Colonic mucosa (tissue), 4 donors: ENCODE results near the gene ADAMTS2. TPM values are rescaled to one million over a fixed set of nuclear protein-coding genes. Genes with fewer than 3 reads are reported as not detected.

Experiments
- DNase-seq: peaks from one replicate; pipeline ENCODE4 v3.0.0-alpha.2; 2020
- H3K27ac ChIP-seq: fragments of 200-600 bp; one replicate; pipeline ENCODE4 v1.8.0; 2021
- H3K27me3 ChIP-seq: fragments of 200-600 bp; one replicate; pipeline ENCODE4 v1.8.0; 2021
- H3K36me3 ChIP-seq: fragments of 200-600 bp; one replicate; pipeline ENCODE4 v1.8.0; 2021
- H3K4me1 ChIP-seq: fragments of 200-600 bp; one replicate; pipeline ENCODE4 v1.8.0; 2021; ENCODE audit warnings: mild to moderate bottlenecking
- H3K4me3 ChIP-seq: fragments of 200-600 bp; one replicate; pipeline ENCODE4 v1.8.0; 2021
- H3K9ac ChIP-seq, 2 donors: one replicate each; pipeline ENCODE4 v1.7.0; 2013; ENCODE audit warnings: control low read depth in 2 of 2, low read depth in 2 of 2, low read length in 2 of 2
- H3K9me3 ChIP-seq: fragments of 200-600 bp; one replicate; pipeline ENCODE4 v1.8.0; 2021
- CTCF ChIP-seq: fragments of 200-600 bp; IDR thresholded peaks from one replicate; pipeline ENCODE4 v1.8.0; 2022; ENCODE audit warnings: antibody characterized with exemption, mild to moderate bottlenecking
- intact Hi-C: fragments of 100-400 bp; cut with DNase I; formaldehyde crosslinking; loops from one replicate; pipeline ENCODE4 v1.14.1; 2022
- total RNA-seq, 2 donors: library from RNA; stranded (reverse); fragmentation: NEBNext Ultra II Directional in 1 of 2; extraction: Animal tissue kit (Norgen Biotek cat#: 25700) in 1 of 2; gene quantifications; one replicate each; pipeline ENCODE4 v1.2.1, GENCODE V29; 2021
- donor health status: healthy.
- donor health status: DM: no; HTN: no; CAD: no.
- donor health status: DM: no; HTN: no; CAD: no.

ADAMTS2 gene
- total RNA-seq, 2 donors from 2014 or later, result 2.9 to 4.0 TPM

- no peak overlapping the region for H3K27ac ChIP-seq
- no peaks in the 10 kb centered on the region for H3K9me3 ChIP-seq
- no peak for DNase-seq
- H3K27me3 ChIP-seq, result no peaks in the 10 kb centered on the region
- intact Hi-C loops, result no loop called here
- TF ChIP-seq CTCF, result no peak
- no peaks in the 10 kb centered on the region for H3K36me3 ChIP-seq
- no peak overlapping the region for H3K9ac ChIP-seq
- no peaks in the 10 kb centered on the region for H3K4me1 ChIP-seq
- H3K4me3 ChIP-seq, result no peak overlapping the region
Measured at GRCh38 chr5:179147991-179148702, 197.1 kb downstream of the ADAMTS2 start.

GRCh38 chr5:179146277-179146676 is 199.0 kb downstream of the ADAMTS2 start:
- Histone ChIP-seq H3K4me3 (no peak overlapping the region), H3K36me3 (no peaks in the 10 kb centered on the region), H3K27me3 (no peaks in the 10 kb centered on the region), H3K9me3 (no peaks in the 10 kb centered on the region), H3K27ac (no peak overlapping the region), H3K9ac (no peak overlapping the region), H3K4me1 (no peaks in the 10 kb centered on the region)
- intact Hi-C loops, result no loop called here
- DNase-seq, result no peak
- TF ChIP-seq CTCF, result no peak

- no peaks in the 10 kb centered on the region for H3K4me1 ChIP-seq
- H3K27me3 ChIP-seq, result no peaks in the 10 kb centered on the region
- H3K9me3 ChIP-seq, result no peaks in the 10 kb centered on the region
- DNase-seq, result no peak
- H3K27ac ChIP-seq, result no peak overlapping the region
- H3K9ac ChIP-seq, result no peak overlapping the region
- TF ChIP-seq CTCF, result no peak
- no peaks in the 10 kb centered on the region for H3K36me3 ChIP-seq
- H3K4me3 ChIP-seq, result no peak overlapping the region
- intact Hi-C loops, result no loop called here
Measured at GRCh38 chr5:179143446-179143845, 201.8 kb downstream of the ADAMTS2 start.

DNA sequence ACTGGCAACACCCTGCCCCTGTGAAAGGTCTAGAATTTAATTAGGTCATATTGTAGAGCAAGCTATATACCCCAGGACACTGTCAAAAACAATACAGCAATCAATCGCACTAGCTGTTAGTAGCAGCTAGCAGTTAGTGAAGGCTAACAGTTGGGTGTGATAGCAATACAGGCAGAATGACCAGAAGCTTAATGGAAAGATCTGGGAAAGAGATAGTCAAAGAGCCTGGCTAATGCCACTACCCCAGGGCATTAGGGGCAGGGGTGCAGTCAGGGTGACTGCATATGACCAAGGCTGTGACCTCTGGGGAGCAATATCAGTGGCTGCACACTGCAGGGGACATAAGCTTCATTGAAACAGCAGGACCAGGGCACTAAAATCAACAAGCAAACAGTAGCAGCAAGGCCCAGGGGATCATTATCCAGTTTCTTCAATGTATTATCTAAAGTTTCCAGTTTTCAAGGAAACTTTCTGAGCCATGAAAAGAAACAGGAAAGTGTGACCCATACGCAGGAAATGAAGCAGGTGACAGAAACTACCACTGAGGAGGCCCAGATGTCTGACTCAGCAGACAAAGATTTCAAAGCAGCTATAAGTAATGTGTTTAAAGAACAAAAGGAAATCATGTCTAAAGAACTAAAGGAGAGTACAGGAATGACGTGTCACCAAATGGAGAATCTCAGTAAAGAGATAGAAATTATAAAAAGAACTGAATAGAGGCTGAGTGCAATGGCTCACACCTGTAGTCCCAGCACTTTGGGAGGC is 202.6 kb downstream of the ADAMTS2 start:
- Histone ChIP-seq H3K27ac (no peak overlapping the region), H3K36me3 (no peaks in the 10 kb centered on the region), H3K4me3 (no peak overlapping the region), H3K9ac (no peak overlapping the region), H3K4me1 (no peaks in the 10 kb centered on the region), H3K9me3 (no peaks in the 10 kb centered on the region), H3K27me3 (no peaks in the 10 kb centered on the region)
- TF ChIP-seq CTCF, result no peak
- intact Hi-C loops, result no loop called here
- DNase-seq, result no peak

GRCh38 chr5:179141867-179142266 is 203.4 kb downstream of the ADAMTS2 start:
- no peak overlapping the region for H3K9ac ChIP-seq
- no peaks in the 10 kb centered on the region for H3K27me3 ChIP-seq
- no peak overlapping the region for H3K27ac ChIP-seq
- no peaks in the 10 kb centered on the region for H3K9me3 ChIP-seq
- TF ChIP-seq CTCF, result no peak
- H3K36me3 ChIP-seq, result no peaks in the 10 kb centered on the region
- no peak overlapping the region for H3K4me3 ChIP-seq
- intact Hi-C loops, result no loop called here
- H3K4me1 ChIP-seq, result no peaks in the 10 kb centered on the region
- no peak for DNase-seq
